Cardiac fibroblast (primary cell): ENCODE measurements around the gene CNGB1.

Experiments used
- DNase-seq, 2 donors: peaks; one replicate each; pipeline versions ENCODE4 v3.0.0 to v3.0.0-alpha.2; 2010; ENCODE audit warnings: low read depth in 2 of 2
- H3K4me3 ChIP-seq, 2 donors: replicated peaks in 1 of 2; 1 replicate in 1 of 2; 2 replicates in 1 of 2; pipeline ENCODE4 v1.5.1; 2011; ENCODE audit warnings: low read depth in 2 of 2, low read length in 2 of 2, mild to moderate bottlenecking in 2 of 2, moderate library complexity in 1 of 2
- TF ChIP-seq, protein P1 (sequence below): IDR thresholded peaks from one replicate; pipeline ENCODE4 v1.5.1; 2011; ENCODE audit warnings: low read depth, mild to moderate bottlenecking, low read length, inconsistent platforms

Gene CNGB1

DNA sequence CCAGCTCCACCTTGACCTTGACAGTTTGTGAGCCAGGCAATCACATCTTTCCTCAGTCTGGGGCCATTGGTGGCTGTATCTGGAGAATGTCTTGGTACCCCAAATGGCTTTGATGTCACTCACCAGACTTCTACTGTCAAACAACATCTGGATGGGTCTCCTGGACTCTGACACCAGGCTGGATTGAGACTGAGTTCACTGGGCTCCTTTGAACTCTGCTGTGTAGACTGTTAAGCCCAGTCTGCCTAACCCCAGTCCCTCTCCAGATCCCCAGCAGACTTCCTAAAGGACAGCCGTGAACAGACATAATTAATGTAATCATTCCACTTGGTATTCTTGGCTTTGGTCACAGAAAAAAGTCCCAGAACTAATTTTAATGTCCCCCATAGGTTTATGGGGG lies 84.5 kb downstream of the CNGB1 start:
- H3K4me3 ChIP-seq, result no peak overlapping the region
- DNase-seq, result no peak
- TF ChIP-seq, protein P1, sequence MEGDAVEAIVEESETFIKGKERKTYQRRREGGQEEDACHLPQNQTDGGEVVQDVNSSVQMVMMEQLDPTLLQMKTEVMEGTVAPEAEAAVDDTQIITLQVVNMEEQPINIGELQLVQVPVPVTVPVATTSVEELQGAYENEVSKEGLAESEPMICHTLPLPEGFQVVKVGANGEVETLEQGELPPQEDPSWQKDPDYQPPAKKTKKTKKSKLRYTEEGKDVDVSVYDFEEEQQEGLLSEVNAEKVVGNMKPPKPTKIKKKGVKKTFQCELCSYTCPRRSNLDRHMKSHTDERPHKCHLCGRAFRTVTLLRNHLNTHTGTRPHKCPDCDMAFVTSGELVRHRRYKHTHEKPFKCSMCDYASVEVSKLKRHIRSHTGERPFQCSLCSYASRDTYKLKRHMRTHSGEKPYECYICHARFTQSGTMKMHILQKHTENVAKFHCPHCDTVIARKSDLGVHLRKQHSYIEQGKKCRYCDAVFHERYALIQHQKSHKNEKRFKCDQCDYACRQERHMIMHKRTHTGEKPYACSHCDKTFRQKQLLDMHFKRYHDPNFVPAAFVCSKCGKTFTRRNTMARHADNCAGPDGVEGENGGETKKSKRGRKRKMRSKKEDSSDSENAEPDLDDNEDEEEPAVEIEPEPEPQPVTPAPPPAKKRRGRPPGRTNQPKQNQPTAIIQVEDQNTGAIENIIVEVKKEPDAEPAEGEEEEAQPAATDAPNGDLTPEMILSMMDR, result no peak

DNA sequence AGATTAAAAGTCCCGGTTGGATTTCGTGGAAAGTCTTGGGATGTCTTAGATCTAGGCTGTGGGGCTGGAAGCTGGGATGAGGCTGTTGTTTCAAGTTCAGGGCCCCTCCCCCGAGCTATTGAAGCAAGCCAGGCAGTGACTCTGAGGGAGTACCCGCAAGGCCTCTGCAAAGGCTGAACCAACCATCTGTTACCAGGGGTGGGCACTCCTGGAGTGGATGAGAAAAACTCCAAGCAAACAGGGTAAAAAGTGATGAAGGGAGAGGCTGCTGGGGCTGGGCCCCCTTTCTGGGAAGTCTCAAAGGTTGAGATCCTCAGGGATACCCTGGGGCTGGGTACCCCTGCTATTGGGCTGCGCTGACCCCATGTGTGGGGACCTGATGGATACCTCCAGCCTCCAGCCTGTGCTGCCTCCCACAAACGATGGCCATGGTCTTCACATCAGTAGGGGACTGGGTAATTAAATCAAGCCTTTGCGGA lies 86.2 kb downstream of the CNGB1 start:
- no peak overlapping the region for H3K4me3 ChIP-seq
- TF ChIP-seq, protein P1, result no peak
- no peak for DNase-seq

DNA sequence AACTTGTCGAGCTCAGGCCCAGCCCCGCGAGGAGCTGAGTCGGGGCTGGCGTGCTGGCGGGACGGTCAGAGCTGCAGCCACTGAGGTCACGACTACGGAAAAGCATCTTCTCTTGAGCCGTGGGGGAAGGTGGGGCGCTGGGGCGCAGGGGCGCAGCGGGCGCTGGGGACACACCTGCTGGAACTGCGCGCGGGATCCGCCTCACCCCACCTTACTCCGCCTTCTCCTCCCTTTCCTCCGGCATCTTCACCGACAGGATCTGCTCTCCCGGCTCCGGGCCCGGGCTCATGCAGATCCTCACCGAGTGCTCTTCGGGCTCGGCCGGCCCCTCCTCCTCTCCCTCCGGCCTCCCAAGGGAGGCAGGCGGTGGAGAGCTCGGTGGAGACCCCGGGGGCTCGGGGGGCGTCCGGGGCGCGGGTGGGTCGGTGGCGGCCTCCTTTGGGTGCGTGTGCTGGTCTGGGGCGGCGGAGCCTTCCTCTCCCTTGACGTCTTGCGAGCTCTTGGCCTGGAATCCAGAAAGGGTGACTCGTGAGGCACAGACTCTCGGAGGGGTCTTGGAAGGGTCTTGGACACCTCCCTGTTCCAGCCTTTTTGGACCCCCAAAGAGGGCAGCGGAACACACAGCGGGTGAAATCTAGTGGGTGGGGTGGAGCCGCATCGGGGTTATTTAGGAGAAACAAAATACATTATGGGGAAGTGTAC lies 86.8 kb downstream of the CNGB1 start:
- TF ChIP-seq, protein P1, result no peak
- DNase-seq, result no peak
- H3K4me3 ChIP-seq, result no peak overlapping the region

DNA sequence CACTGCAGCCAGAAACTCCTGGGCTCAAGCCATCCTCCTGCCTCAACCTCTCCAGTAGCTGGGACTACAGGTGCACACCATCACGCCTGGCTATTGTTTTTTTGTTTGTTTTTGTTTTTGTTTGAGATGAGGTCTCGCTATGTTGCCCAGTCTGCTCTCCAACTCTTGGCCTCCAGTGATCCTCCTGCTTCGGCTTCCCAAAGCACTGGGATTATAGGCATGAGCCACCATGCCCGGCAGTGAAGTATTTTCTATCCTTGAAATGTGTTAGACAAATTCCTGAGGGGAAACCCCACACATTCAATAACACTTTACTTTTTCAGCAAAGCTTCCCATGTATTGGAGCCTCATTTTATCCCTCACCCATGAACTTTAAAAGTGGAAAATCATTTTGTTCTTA lies 87.4 kb downstream of the CNGB1 start:
- no peak overlapping the region for H3K4me3 ChIP-seq
- no peak for DNase-seq
- TF ChIP-seq, protein P1, result no peak

DNA sequence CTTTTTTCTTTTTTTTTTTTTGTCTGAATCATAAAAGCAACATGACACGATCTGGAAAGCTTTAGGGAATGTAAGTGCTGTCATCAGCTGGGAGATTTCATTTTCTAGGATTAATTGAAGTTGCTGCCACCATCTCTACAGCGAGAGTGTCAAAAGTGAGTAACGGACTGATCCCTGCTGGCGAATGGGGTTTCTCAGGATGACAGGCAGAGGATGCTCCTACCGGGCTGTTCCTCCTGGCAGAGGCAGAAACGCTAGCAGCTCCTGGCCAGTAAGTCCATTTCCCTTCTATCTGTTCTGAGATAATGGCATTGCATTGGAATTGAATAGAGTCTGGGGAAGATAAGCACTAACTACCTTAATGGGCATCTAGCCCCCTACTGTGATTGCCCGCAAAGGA lies 88.1 kb downstream of the CNGB1 start:
- TF ChIP-seq, protein P1, result no peak
- peak in 1 of 2 donors; percentile 67 for DNase-seq
- no peak overlapping the region for H3K4me3 ChIP-seq

DNA sequence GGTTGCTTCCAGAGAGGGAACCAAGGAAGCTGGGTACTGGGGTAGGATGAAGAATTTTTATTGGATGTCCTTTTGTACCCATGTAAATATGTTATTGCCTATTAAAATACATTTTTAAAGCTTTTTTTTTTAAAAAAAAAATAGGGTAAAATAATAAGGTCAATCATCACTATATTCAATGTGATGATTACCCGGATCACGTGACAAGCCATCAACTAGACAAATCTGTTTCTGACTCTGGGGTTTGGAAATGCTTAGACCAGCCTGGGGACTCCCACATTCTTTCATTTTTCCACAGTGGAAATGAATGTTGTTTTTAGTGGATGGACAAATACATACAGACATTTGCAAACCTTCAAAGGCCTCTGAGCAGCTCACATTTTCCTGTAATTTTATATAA lies 88.7 kb downstream of the CNGB1 start:
- TF ChIP-seq, protein P1, result no peak
- DNase-seq, result no peak
- no peak overlapping the region for H3K4me3 ChIP-seq

DNA sequence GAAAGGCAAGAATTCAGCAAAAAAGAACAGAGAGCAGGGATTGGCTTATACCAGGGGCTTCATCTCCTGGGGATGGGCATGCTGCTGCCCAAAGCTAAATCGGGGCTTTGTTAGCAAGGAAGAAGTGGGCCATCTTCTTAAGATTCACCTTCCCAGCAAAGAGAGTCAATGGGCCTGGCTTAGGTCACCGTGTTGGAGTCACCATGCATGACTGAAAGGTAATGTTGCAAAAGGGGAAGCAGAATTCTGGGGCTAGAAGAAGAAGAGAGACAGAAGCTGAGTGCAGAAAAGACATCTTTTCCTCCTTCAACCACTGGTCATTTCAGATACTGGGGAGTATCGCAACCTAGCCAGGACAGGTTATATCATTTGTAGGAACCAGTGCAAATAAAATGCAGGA lies 92.3 kb downstream of the CNGB1 start:
- no peak overlapping the region for H3K4me3 ChIP-seq
- no peak for DNase-seq
- TF ChIP-seq, protein P1, result no peak
